D721Med (cell line): ENCODE data around the gene ATCAY.

Experiments
- DNase-seq: peaks from one replicate; pipeline ENCODE4 v3.0.0; 2011; ENCODE audit warnings: low spot score; ENCODE audit not compliant: insufficient read length
- FAIRE-seq: peaks from 2 replicates; lab custom pipeline; 2011; peaks lifted over from hg19 to GRCh38; lab: Jason Lieb, UNC
- CTCF ChIP-seq: IDR thresholded peaks from 2 replicates; pipeline ENCODE4 v1.5.1; 2012; ENCODE audit warnings: mild to moderate bottlenecking, control low read depth; ENCODE audit not compliant: insufficient read depth; ENCODE audit errors: missing control alignments

ATCAY gene

GRCh38 chr19:3976495-3977241 lies 96.2 kb downstream of the ATCAY start:
- DNase-seq (no peak), FAIRE-seq (no peak)
- no peak for TF ChIP-seq CTCF
